GM12873 (cell line): ENCODE results near the gene CDC5L.

Experiments used
- TF ChIP-seq, protein P1 (sequence below): IDR thresholded peaks from 2 replicates; pipeline ENCODE4 v1.5.1; 2012; ENCODE audit warnings: low read depth, mild to moderate bottlenecking, moderate library complexity, low read length, control low read depth; ENCODE audit not compliant: insufficient read depth; ENCODE audit errors: missing control alignments

Gene CDC5L

DNA sequence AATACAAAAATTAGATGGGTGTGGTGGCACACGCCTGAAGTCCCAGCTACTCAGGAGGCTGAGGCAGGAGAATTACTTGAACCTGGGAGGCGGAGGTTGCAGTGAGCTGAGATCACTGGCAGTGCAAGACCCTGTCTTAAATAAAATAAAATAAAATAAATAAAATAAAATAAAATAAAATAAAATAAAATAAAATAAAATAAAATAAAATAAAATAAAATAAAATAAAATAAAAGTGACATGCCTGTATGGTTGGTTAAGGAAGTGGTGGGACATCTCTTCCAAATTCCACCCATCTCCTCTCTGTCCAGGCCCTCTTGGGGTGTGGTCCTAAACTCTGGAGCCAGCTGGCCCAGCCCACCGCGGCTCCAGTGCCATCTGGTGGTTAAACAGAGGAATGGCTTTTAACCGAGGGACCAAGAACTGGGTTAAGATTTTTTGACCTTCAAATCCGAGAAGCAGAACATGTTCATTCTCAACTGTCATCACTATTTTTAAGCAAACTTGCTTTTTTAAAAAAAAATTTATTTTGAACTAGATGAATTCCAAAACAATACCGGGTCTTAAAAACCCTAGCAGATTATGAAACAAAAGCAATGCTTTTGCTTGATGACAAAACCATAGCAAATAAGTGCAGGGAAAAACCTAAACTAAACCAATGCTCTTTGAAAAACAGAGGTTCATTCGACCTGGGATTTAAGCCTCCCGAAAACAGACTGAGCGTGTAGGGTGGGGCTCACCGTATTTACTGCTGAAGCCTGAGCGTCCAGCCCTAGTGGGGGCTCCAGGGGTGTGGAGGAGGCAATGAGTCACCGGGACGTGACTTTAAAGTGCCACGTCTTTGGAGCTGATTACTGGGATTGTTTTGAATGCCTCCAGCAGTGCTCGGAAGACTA, 68.8 kb downstream of the CDC5L start:
- TF ChIP-seq, protein P1, sequence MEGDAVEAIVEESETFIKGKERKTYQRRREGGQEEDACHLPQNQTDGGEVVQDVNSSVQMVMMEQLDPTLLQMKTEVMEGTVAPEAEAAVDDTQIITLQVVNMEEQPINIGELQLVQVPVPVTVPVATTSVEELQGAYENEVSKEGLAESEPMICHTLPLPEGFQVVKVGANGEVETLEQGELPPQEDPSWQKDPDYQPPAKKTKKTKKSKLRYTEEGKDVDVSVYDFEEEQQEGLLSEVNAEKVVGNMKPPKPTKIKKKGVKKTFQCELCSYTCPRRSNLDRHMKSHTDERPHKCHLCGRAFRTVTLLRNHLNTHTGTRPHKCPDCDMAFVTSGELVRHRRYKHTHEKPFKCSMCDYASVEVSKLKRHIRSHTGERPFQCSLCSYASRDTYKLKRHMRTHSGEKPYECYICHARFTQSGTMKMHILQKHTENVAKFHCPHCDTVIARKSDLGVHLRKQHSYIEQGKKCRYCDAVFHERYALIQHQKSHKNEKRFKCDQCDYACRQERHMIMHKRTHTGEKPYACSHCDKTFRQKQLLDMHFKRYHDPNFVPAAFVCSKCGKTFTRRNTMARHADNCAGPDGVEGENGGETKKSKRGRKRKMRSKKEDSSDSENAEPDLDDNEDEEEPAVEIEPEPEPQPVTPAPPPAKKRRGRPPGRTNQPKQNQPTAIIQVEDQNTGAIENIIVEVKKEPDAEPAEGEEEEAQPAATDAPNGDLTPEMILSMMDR = peak; percentile 80

DNA sequence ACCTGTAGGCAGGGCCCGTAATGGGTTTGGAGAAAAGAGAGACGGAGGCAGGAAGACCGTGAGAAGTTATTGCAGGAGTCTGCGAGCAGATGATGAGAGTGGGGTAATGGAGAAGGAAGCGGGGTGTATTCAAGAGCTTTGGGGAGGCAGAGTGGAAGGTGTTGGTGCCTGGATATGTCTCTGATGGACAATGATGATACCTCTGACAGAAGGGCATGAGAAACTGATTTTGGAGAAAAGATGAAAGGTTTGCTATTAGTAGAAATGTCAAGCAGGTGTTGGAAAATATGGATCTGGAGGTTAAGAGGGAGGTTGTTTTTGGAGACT, 69.4 kb downstream of the CDC5L start:
- TF ChIP-seq, protein P1 = no peak

DNA sequence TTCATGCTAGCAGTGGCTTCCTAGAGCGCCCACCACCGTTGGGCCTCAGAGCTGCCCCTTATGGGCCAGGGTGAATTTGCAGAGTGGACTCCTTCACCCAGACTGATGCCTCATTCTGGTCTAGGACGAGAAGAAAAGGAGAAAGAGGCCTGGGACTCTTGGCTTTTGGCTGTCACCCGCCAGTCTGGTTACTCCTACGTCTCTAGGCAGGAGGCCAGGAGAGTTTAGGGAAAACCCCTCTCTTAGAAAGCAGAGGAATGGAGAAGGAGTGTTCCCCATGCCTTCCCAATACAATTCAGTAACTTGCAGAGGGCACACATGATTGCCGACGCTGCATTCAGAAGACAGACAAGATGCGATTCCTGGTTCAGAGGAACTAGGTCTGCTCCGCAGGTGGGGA, 70.1 kb downstream of the CDC5L start:
- TF ChIP-seq, protein P1 = no peak

DNA sequence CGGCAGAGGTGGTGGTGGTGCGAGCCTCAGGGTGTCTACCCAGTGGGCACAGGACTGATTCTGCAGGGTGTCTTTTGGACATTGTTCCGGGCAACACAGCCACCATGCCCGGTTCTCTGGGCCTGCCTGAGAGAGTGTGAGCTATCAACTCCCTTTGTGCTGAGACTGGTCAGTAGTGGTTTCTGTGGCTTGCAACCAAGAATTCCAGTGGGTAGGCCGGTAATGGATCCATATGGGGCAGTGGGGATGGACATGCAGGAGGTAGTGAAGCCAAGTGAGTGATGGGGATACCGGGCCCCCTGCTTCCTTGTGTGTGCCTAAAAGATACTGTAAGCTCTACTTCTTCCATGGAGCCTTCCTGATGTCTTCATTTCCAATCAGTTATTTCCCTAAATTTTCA, 71.0 kb downstream of the CDC5L start:
- TF ChIP-seq, protein P1 = no peak

DNA sequence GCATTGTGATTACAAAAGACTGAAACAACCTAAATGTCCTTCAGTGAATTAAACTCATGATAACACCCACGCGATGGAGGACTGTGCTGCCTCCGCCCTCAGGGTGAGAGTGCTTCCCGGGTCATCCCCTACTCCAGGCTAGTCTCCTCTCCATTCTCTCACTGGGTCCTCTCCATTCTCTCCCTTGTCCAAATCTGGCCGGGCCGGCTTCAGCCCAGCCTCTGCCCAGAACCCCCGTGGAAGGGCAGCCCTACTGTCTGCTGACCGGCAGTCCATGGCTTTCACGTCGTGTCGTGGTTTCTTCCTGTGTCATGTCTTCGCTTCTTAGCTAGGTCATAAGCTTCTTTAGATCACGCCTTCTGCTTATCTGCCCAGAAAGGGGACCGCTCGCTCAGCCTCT, 74.8 kb downstream of the CDC5L start:
- TF ChIP-seq, protein P1 = no peak

DNA sequence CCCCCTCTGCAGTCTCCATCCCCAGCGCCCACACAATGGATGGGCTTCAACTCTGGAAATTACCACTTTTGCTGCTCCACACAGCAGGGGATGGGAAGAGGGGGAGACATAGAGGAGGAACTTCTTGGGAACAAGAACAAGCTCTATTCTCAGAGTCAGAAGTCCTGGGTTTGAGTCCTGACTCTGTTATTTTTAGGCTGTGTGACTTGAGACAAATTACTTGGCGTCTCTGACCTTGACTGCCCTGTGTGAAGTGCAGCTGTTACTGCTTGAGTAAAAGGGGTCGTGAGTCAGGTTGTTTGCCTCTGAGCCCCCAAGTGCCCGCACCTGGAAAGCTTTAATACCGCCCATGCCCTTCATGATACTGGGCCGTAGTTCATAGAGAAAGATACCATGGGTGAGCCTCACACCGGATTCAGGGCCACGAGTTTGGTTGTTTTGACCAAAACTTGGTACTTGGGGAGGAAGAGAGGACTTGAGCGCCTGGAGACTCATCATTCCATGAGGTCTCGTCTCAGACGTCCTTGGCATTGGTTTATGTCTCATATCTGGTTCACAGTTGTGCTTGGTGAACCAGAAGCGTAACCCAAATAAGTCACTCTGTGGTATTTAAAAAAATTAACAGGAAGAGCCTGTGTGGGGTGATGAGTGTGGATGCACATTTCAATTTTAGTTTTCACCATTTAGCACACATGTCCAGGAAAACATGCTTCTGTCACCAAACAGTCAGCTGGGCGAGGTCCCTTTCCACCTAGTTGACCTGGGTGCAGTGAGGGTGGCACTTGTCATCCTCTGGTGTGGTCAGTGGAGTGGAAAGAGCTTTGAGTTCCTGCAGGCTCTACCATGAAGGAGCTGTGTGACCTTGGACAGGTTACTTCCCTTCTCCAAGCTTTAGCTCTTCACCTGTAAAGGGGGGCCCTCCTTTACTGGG, 75.6 kb downstream of the CDC5L start:
- TF ChIP-seq, protein P1 = no peak
